ENCODE data around the gene BLOC1S5.
A peak's percentile ranks its signal among the peaks of the same experiment; 100 is the strongest.
"Not testable (repeated sequence)": the region's sequence is repeated elsewhere in the genome, so short reads cannot be mapped to it uniquely, and the experiment has no call there.

BLOC1S5 gene

GRCh38 chr6:8041913-8042583, 22.1 kb downstream of the BLOC1S5 start:
- no peak for DNase-seq (ENCODE audit: low spot score)

- not testable (repeated sequence) for DNase-seq (ENCODE audit: low spot score)
Measured at GRCh38 chr6:8034107-8034506, 30.1 kb downstream of the BLOC1S5 start.

- DNase-seq (ENCODE audit: low spot score) = no peak
Measured at GRCh38 chr6:8030920-8031319, 33.3 kb downstream of the BLOC1S5 start.

- no peak for DNase-seq (ENCODE audit: low spot score)
Measured at GRCh38 chr6:8029243-8029870, 34.8 kb downstream of the BLOC1S5 start.

GRCh38 chr6:8027965-8028651, 36.1 kb downstream of the BLOC1S5 start:
- DNase-seq (ENCODE audit: low spot score) = no peak

- DNase-seq (ENCODE audit: low spot score) = no peak
Measured at GRCh38 chr6:8026800-8027199, 37.4 kb downstream of the BLOC1S5 start.

GRCh38 chr6:8025191-8025590, 39.0 kb downstream of the BLOC1S5 start:
- DNase-seq (ENCODE audit: low spot score) = no peak

- DNase-seq (ENCODE audit: low spot score) = no peak
Measured at GRCh38 chr6:8023638-8024037, 40.6 kb downstream of the BLOC1S5 start.

- DNase-seq (ENCODE audit: low spot score) = no peak
Measured at GRCh38 chr6:8020083-8020482, 44.1 kb downstream of the BLOC1S5 start.

GRCh38 chr6:8017705-8018104, 46.5 kb downstream of the BLOC1S5 start:
- no peak for DNase-seq (ENCODE audit: low spot score)

GRCh38 chr6:8017276-8017701, 46.9 kb downstream of the BLOC1S5 start:
- DNase-seq (ENCODE audit: low spot score) = no peak

GRCh38 chr6:8014947-8015346, 49.2 kb downstream of the BLOC1S5 start:
- DNase-seq (ENCODE audit: low spot score) = no peak

- no peak for DNase-seq (ENCODE audit: low spot score)
Measured at GRCh38 chr6:8013763-8014162, 50.4 kb downstream of the BLOC1S5 start.

- peak; percentile 54 for DNase-seq (ENCODE audit: low spot score)
Measured at GRCh38 chr6:8006208-8006607, 58.0 kb downstream of the BLOC1S5 start.

GRCh38 chr6:8005136-8005535, 59.1 kb downstream of the BLOC1S5 start:
- DNase-seq (ENCODE audit: low spot score) = no peak

GRCh38 chr6:8000636-8001035, 63.6 kb downstream of the BLOC1S5 start:
- no peak for DNase-seq (ENCODE audit: low spot score)

GRCh38 chr6:8000188-8000596, 64.0 kb downstream of the BLOC1S5 start:
- DNase-seq (ENCODE audit: low spot score) = no peak

- no peak for DNase-seq (ENCODE audit: low spot score)
Measured at GRCh38 chr6:7999201-7999600, 65.0 kb downstream of the BLOC1S5 start.

- no peak for DNase-seq (ENCODE audit: low spot score)
Measured at GRCh38 chr6:7998103-7998725, 66.0 kb downstream of the BLOC1S5 start.

- no peak for DNase-seq (ENCODE audit: low spot score)
Measured at GRCh38 chr6:7997286-7997685, 66.9 kb downstream of the BLOC1S5 start.

- DNase-seq (ENCODE audit: low spot score) = no peak
Measured at GRCh38 chr6:7996538-7997111, 67.6 kb downstream of the BLOC1S5 start.

- DNase-seq (ENCODE audit: low spot score) = no peak
Measured at GRCh38 chr6:7993952-7994351, 70.2 kb downstream of the BLOC1S5 start.

Measured in RKO (cell line).